ENCODE results near the gene ST7. TPM values are rescaled to one million over a fixed set of nuclear protein-coding genes. Genes with fewer than 3 reads are reported as not detected.

Gene ST7
- total RNA-seq, 1 experiment from 2014 or later: 19.6 TPM

DNA sequence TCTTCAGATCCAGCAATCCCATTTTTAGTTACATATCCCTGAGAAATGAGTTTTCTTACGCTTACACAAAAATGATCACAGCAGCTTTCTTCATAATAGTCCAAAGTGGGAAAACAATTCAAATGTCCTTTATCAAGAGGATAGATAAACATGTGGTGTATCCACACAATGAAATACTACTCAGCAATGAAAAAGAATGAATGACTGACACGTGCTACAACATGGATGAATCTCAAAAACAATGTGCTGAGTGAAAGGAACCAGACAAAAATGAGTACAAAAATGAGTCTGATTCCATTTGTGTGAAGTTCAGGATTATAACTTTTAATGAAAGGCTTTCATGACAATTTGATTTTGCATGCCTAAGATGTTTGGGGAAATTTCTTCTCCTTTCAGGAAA is 230.4 kb downstream of the ST7 start:
- ATAC-seq: no peak
- CTCF ChIA-PET: no interaction called here

DNA sequence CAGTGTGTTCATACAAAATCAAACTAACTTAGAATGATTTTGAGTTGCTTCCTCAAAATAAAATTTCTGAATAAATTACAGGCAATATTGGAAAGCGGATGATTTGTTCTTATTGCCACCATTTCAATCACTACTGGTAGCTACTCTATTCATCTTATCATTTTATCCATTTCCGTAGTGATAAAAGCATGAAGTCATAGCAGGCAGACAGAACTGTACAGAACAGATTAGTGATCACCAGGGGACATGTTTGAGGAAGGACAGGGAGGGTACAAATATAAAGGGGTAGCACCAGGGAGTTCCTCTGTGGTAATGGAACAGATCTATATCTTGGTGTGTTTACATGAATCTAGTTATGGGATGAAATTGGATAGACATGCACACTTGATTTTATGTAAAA is 231.1 kb downstream of the ST7 start:
- DNase-seq (ENCODE audit: low read depth, low spot score) (no peak), ATAC-seq (no peak)
- Histone ChIP-seq H3K9me3 (ENCODE audit: control insufficient read depth, insufficient read depth, low read depth, low read length) (no peaks in the 10 kb centered on the region), H3K36me3 (ENCODE audit: control insufficient read depth, insufficient read depth, low read length) (no peaks in the 10 kb centered on the region), H3K4me1 (ENCODE audit: control insufficient read depth, insufficient read depth, low read length) (no peaks in the 10 kb centered on the region), H3K27me3 (ENCODE audit: control insufficient read depth, insufficient read depth, low read length) (no peaks in the 10 kb centered on the region), H3K4me3 (ENCODE audit: low read depth in 2 of 2, low read length in 2 of 2) (no peak overlapping the region), H3K27ac (ENCODE audit: low read length) (no peak overlapping the region)
- TF ChIP-seq TCF7L2 (IDR thresholded peaks at IDR 0.05; ENCODE audit: low read depth, low read length) (no peak), SIN3A (IDR thresholded peaks at IDR 0.05; ENCODE audit: borderline replicate concordance, insufficient read depth, low read depth, low read length) (no peak), POLR2AphosphoS5 (IDR thresholded peaks at IDR 0.05; ENCODE audit: low read depth, low read length) (no peak)
- TF ChIP-seq, protein P1, sequence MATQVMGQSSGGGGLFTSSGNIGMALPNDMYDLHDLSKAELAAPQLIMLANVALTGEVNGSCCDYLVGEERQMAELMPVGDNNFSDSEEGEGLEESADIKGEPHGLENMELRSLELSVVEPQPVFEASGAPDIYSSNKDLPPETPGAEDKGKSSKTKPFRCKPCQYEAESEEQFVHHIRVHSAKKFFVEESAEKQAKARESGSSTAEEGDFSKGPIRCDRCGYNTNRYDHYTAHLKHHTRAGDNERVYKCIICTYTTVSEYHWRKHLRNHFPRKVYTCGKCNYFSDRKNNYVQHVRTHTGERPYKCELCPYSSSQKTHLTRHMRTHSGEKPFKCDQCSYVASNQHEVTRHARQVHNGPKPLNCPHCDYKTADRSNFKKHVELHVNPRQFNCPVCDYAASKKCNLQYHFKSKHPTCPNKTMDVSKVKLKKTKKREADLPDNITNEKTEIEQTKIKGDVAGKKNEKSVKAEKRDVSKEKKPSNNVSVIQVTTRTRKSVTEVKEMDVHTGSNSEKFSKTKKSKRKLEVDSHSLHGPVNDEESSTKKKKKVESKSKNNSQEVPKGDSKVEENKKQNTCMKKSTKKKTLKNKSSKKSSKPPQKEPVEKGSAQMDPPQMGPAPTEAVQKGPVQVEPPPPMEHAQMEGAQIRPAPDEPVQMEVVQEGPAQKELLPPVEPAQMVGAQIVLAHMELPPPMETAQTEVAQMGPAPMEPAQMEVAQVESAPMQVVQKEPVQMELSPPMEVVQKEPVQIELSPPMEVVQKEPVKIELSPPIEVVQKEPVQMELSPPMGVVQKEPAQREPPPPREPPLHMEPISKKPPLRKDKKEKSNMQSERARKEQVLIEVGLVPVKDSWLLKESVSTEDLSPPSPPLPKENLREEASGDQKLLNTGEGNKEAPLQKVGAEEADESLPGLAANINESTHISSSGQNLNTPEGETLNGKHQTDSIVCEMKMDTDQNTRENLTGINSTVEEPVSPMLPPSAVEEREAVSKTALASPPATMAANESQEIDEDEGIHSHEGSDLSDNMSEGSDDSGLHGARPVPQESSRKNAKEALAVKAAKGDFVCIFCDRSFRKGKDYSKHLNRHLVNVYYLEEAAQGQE (IDR thresholded peaks at IDR 0.05; ENCODE audit: insufficient read depth in 1 of 2, low read depth in 2 of 2, low read length in 1 of 2): no peak
- TF ChIP-seq, protein P2, sequence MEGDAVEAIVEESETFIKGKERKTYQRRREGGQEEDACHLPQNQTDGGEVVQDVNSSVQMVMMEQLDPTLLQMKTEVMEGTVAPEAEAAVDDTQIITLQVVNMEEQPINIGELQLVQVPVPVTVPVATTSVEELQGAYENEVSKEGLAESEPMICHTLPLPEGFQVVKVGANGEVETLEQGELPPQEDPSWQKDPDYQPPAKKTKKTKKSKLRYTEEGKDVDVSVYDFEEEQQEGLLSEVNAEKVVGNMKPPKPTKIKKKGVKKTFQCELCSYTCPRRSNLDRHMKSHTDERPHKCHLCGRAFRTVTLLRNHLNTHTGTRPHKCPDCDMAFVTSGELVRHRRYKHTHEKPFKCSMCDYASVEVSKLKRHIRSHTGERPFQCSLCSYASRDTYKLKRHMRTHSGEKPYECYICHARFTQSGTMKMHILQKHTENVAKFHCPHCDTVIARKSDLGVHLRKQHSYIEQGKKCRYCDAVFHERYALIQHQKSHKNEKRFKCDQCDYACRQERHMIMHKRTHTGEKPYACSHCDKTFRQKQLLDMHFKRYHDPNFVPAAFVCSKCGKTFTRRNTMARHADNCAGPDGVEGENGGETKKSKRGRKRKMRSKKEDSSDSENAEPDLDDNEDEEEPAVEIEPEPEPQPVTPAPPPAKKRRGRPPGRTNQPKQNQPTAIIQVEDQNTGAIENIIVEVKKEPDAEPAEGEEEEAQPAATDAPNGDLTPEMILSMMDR (IDR thresholded peaks at IDR 0.05): no peak
- no TSS peak for BruUV-seq (replicated peaks)
- in situ Hi-C loops (cut with HindIII; ENCODE audit: low pct_unique_long_range_greater_than_20kb, low sequenced_read_pairs) (no loop called here), intact Hi-C loops (cut with micrococcal nuclease; ENCODE audit: unreplicated experiment) (no loop called here)
- CTCF ChIA-PET: no interaction called here
- POLR2A ChIA-PET: no interaction called here

More for the DNA sequence above, 230.4 kb downstream of the ST7 start:
- no peak for DNase-seq (ENCODE audit: low read depth, low spot score)
- H3K9me3 ChIP-seq (ENCODE audit: control insufficient read depth, insufficient read depth, low read depth, low read length): no peaks in the 10 kb centered on the region
- TF ChIP-seq POLR2AphosphoS5 (IDR thresholded peaks at IDR 0.05; ENCODE audit: low read depth, low read length): no peak
- no peak for TF ChIP-seq SIN3A (IDR thresholded peaks at IDR 0.05; ENCODE audit: borderline replicate concordance, insufficient read depth, low read depth, low read length)
- TF ChIP-seq, protein P2 (IDR thresholded peaks at IDR 0.05): no peak
- no peak for TF ChIP-seq TCF7L2 (IDR thresholded peaks at IDR 0.05; ENCODE audit: low read depth, low read length)
- TF ChIP-seq, protein P1 (IDR thresholded peaks at IDR 0.05; ENCODE audit: insufficient read depth in 1 of 2, low read depth in 2 of 2, low read length in 1 of 2): no peak
- no peaks in the 10 kb centered on the region for H3K27me3 ChIP-seq (ENCODE audit: control insufficient read depth, insufficient read depth, low read length)
- in situ Hi-C loops (cut with HindIII; ENCODE audit: low pct_unique_long_range_greater_than_20kb, low sequenced_read_pairs): no loop called here
- no TSS peak for BruUV-seq (replicated peaks)
- POLR2A ChIA-PET: no interaction called here
- H3K4me1 ChIP-seq (ENCODE audit: control insufficient read depth, insufficient read depth, low read length): no peaks in the 10 kb centered on the region
- no peaks in the 10 kb centered on the region for H3K36me3 ChIP-seq (ENCODE audit: control insufficient read depth, insufficient read depth, low read length)
- intact Hi-C loops (cut with micrococcal nuclease; ENCODE audit: unreplicated experiment): no loop called here
- H3K4me3 ChIP-seq (ENCODE audit: low read depth in 2 of 2, low read length in 2 of 2): no peak overlapping the region
- H3K27ac ChIP-seq (ENCODE audit: low read length): no peak overlapping the region

Data from Panc1 (cell line).